HG02973 (cell line): ENCODE data around the gene PAX7.
"Not testable (repeated sequence)": the region's sequence is repeated elsewhere in the genome, so short reads cannot be mapped to it uniquely, and the experiment has no call there.

ENCODE experiments used
- ATAC-seq: cut with Tn5 transposase; IDR thresholded peaks from one replicate; pipeline ENCODE4 v1.9.1; 2021; ENCODE audit warnings: moderate library complexity; ENCODE audit not compliant: unreplicated experiment

PAX7 gene

DNA sequence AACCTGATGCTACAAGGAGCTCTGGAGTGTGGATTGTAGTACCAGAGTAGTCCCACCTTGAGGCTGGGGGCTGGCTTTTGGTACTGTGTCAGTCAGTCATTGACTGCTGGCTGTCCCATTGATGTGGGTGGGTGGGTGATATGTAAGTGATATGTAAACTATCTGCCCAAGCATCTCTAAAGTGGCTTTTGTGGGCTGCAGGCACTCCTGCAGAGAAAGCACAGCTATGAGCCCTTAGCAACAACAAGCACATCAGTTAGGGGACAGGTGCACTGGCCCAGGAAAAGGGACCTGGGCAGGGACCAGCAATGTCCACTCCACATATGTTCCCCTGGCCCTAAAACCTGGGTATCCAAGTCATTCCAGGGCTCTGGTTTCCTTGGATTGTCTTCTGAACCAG is 118.9 kb downstream of the PAX7 start:
- ATAC-seq: no peak

DNA sequence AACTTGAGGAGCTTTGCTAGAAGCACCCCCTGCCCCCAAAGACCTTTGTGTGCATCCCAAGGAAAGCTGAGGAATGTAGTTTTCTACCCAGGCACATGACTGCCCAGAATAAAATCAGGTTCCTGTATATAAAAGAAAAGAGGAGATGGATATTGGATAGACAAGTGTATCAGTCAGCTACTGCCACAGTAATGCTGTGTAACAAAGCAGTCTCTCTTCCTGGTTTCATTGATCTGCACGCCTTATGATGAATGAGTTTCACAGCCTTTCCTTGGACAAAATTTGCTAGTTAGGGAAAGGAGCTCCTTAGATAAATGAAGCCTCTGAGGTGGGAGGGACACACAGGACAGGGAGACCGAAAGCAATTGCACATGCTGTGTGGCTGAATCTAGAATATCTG is 120.0 kb downstream of the PAX7 start:
- ATAC-seq: no peak

DNA sequence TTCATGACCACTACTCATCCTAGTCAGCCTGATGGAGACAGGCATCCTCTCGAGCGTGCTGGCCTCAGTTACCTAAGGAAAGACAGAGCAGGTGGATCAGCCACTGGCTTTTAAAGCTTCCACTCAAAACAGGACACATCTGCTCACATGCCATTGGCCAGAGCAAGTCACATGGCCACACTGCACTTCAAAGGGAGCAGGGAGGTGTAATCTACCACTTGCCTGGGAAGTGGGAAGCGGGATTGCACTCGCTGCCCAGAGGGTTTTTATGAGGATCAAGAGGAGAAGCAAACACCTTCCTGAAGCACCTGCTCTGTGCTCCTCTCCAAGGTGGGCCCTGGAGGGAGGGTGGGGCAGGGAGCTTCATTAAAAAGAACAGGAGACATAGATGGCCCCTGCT is 120.8 kb downstream of the PAX7 start:
- no peak for ATAC-seq

- no peak for ATAC-seq
These were observed 121.8 kb downstream of the PAX7 start for GRCh38 chr1:18752409-18752808.

- no peak for ATAC-seq
These were observed 129.5 kb downstream of the PAX7 start for GRCh38 chr1:18760156-18760555.

- no peak for ATAC-seq
These were observed 131.5 kb downstream of the PAX7 start for GRCh38 chr1:18761948-18762840.

- ATAC-seq: no peak
These were observed 133.7 kb downstream of the PAX7 start for GRCh38 chr1:18764362-18764761.

- no peak for ATAC-seq
These were observed 135.1 kb downstream of the PAX7 start for GRCh38 chr1:18765725-18766124.

DNA sequence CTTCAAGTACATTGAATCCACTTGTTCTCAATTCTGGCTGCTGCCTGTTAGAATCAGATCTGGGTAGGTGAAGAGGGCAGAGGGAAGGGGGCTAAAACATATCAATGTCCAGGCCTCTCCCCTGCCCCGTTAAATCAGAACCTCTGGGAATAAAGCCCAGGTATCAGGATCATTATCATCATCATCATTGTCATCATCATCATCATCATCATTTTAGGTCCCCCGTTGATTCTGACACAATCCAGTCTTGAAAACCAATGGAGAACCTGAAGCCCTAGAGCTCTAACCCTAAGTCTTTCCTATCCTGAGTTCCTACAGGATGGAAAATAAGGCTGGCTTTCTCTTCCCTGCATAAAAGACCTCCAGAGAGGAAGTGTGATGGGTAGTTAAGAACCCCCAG is 135.7 kb downstream of the PAX7 start:
- no peak for ATAC-seq

DNA sequence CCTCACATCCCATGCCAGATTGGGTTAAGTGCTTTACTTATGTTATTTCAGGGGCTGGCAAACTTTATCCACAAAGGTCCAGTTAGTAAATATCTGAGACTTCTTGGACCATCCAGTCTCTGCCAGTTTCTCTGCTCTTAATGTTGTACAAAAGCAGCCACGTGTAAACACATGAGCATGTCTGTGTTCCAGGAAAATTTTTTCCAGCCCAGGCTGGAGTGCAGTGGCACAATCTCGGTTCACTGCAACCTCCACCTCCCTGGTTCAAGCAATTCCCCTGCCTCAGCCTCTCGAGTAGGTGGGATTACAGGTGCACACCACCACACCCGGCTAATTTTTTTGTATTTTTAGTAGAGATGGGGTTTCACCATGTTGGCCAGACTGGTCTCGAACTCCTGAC is 136.9 kb downstream of the PAX7 start:
- ATAC-seq: not testable (repeated sequence)

DNA sequence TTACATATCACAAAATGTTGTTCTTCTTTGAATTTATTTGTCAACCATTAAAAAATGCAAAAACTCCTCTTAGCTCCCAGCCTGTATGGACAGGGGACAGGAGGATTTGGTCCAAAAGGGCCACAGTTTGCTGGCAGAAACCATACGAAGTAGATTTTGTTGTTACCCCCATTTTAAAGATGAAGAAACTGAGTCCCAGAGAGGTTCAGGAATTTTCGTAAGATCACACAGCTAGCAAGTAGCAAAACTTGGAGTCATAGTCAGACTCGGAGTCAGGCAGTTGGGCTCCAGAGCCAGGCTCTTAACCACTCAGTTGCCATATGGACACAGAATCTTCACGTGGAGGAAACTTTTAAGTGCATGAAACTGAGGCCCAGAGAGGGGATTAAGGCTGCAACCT is 137.4 kb downstream of the PAX7 start:
- no peak for ATAC-seq

DNA sequence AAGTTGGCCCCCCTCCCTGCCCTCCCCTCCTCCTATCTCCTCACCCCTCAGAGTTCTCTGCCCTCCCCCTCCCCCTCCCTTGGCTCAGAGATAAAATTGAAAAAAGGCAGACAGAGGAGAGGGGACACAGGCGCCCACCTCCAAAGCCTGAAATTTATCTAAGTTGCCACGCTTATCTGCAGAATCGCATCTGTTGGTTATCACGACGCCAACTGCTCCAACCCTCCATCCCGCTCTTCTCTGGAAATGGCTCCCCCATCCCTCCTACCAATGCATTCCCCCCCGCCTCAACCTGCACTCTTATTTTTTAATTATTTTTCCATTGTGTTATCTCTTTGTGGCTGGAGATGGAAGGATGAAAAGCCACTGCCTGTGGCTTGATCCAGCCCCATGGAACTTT is 138.5 kb downstream of the PAX7 start:
- ATAC-seq: no peak

DNA sequence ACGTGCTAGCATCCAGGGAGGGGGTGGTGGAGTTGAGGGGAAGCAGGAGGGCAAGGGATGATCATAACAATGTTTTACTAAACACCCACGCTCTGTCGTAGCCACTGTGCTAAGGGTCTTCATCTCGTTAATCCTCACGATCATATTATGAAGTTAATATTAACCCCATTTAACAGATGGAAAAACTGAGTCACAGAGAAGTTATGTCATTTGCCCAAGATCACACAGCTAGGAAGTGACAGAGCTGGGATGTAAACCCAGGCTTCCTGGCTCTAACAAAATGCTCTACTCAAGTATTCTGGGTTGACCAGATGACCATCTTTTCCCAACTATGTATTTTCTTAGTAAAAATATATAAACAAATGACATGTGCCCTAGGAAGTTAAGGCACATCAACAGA is 140.2 kb downstream of the PAX7 start:
- no peak for ATAC-seq

- no peak for ATAC-seq
These were observed 143.1 kb downstream of the PAX7 start for GRCh38 chr1:18773753-18774152.

DNA sequence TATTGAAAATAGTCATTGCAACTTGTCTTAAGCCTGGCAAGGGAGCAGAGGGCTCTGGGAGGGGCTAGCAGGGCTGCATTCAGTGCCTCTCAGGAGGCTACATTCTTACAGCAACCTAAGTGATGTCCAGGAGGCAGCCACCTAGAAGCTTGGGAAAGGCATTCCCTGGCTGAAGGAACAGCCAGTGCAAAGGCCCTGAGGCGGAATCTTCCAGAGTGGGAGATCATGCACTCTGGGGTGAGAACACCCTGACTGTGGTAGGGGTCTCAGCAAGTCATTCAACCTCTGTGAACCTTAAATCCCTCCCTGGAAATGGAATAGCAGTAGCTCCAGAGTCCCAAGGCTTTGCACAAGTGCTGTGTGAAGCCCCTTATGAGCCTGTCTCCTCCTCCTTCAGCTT is 144.7 kb downstream of the PAX7 start:
- ATAC-seq: no peak

- no peak for ATAC-seq
These were observed 146.1 kb downstream of the PAX7 start for GRCh38 chr1:18776777-18777176.

DNA sequence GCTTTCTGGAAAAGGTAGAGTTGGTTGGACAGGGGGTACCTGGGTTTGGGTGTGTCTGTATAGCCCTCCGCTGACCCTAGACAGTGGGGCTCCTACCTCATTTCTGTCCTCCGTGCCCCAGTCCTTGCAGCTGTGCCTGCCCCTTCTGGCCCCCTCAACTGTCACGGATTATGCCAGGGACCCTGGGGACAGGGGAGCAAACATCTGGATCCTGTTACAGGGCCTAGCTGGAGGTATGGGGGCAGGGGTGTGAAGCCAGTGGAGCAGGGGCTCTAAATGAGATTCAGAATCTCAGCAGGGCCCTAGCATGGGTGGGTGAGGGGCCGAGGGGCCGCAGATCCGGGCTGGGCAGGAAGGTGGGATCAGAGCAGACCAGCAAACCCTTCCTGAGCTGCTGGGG is 147.8 kb downstream of the PAX7 start:
- no peak for ATAC-seq

- no peak for ATAC-seq
These were observed 150.4 kb downstream of the PAX7 start for GRCh38 chr1:18781031-18781430.

DNA sequence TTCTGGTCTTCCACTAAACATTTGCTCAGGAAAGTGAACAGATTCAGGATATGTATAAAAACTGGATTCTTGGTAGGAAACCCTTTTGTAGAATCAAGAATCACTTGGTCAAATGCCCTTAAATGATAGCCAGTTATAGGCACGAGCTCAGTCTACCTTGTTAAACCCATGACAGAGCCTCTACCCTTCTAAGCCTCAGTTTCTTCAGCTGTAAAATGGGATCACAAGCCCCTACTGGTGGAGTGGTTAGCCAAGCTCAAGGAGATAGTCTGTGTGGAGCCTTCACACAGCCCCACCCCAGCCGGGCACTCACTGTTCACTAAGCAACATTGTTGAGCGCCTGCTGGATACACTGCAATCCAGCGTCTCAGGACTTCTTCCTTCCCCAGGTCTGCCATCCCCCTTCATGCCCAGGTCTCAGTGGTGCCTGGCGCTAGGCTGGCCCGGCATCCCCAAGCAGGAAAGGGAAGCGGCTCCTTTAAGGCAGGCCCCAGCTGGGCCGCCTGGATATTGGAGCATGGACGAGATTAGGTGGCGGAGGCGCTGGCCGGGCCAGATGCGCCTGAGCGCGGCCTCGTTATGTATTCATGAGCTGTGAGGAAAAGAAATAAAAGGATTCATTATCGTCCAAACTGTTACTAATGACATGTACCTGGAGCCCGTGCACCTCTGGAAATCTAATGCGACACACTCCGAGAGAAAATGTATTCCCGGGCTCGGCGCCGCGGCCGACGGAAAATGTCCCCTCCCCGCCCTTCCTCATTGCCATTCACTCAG is 153.2 kb downstream of the PAX7 start:
- no peak for ATAC-seq

- no peak for ATAC-seq
These were observed 153.8 kb downstream of the PAX7 start for GRCh38 chr1:18784482-18784831.

DNA sequence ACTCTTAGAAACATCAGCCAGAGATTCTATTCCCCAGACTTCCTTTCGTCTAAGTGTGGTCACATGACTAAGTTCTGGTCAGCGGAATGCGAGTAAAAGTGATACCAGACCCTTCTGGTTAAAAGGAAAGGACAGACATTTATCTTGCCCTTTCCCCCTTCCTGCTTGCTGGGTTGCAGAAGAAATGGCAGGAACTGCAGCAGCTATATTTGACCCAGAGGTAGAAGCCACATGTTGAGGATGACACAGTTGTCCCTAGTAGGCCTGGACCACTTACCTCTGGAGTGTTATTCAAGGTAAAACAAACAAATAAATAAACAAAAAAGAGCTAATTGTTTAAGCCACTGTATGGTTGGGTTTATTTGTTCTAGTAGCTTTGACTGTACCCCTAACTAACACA is 155.5 kb downstream of the PAX7 start:
- no peak for ATAC-seq

- ATAC-seq: no peak
These were observed 157.3 kb downstream of the PAX7 start for GRCh38 chr1:18787825-18788385.
